HCT116 (cell line): ENCODE results near the gene CACNB3. TPM values are rescaled to one million over a fixed set of nuclear protein-coding genes. Genes with fewer than 3 reads are reported as not detected.

Source experiments
- ATAC-seq: fragments of 200-7000 bp; cut with Tn5 transposase; 2 replicates; pipeline ENCODE4 v1.9.1; 2020; ENCODE audit warnings: mild to moderate bottlenecking, moderate library complexity
- BruUV-seq: library from RNA; stranded (reverse); fragments of 400-500 nt; replicated peaks from 2 replicates; lab custom pipeline; 2021; lab: Mats Ljungman, UMichigan
- CTCF ChIA-PET: fragments of 300-600 bp; sonication (Branson Sonifier 250); formaldehyde crosslinking; loops from one replicate; lab custom pipeline; 2021; ENCODE audit warnings: antibody characterized with exemption; lab: Charles Lee
- POLR2A ChIA-PET: fragments of 300-600, 350-600 bp; sonication (Branson Sonifier 250); formaldehyde crosslinking; loops from one replicate; lab custom pipeline; 2021; ENCODE audit warnings: antibody characterized with exemption; lab: Charles Lee
- RAD21 ChIA-PET, 2 experiments: fragments of 300-600 bp; sonication (Branson Sonifier 250); formaldehyde crosslinking; loops; one replicate each; lab custom pipeline; 2023; ENCODE audit warnings: low total read pairs in 2 of 2; ENCODE audit not compliant: uncharacterized antibody in 2 of 2, unreplicated experiment in 2 of 2, low non-redundant PET in 1 of 2; lab: Charles Lee
- DNase-seq: peaks from one replicate; pipeline ENCODE4 v3.0.0-alpha.2; 2010; ENCODE audit warnings: low read depth, low spot score
- H2AFZ ChIP-seq: fragments of 200-600 bp; shearing (Covaris generic), sonication (generic); 2 replicates; pipeline ENCODE4 v1.6.1; 2017; ENCODE audit warnings: low read depth, mixed run types, mixed read lengths, antibody characterized with exemption, low read length; ENCODE audit not compliant: poor library complexity, severe bottlenecking
- H3K27ac ChIP-seq: 2 replicates; pipeline ENCODE4 v1.5.1; 2012; ENCODE audit warnings: low read depth, low read length
- H3K27me3 ChIP-seq: fragments of 200-600 bp; sonication (generic); 2 replicates; pipeline ENCODE4 v1.6.1; 2016; ENCODE audit warnings: mixed run types, low read length, mixed read lengths; ENCODE audit not compliant: insufficient read depth
- H3K36me3 ChIP-seq, 2 experiments: fragments of 200-500 bp in 1 of 2; fragments of 200-600 bp in 1 of 2; sonication (Bioruptor generic) in 1 of 2; sonication (generic) in 1 of 2; 2 replicates each; pipeline versions ENCODE4 v1.5.1 to v1.6.1; 2014 to 2016; ENCODE audit warnings: low read length in 2 of 2, inconsistent platforms in 1 of 2, mixed read lengths in 1 of 2, mixed run types in 1 of 2; ENCODE audit not compliant: insufficient read depth in 2 of 2, control insufficient read depth in 1 of 2
- H3K4me1 ChIP-seq, 2 experiments: fragments of 200-600 bp in 1 of 2; sonication (generic) in 1 of 2; 2 replicates each; pipeline versions ENCODE4 v1.5.1 to v1.6.1; 2012 to 2017; ENCODE audit warnings: low read length in 2 of 2, inconsistent platforms in 1 of 2, mild to moderate bottlenecking in 1 of 2, mixed read lengths in 1 of 2, mixed run types in 1 of 2, moderate library complexity in 1 of 2; ENCODE audit not compliant: insufficient read depth in 2 of 2, control insufficient read depth in 1 of 2
- H3K4me2 ChIP-seq: fragments of 200-600 bp; sonication (generic); 2 replicates; pipeline ENCODE4 v1.6.1; 2017; ENCODE audit warnings: mixed run types, low read length, mixed read lengths
- H3K4me3 ChIP-seq, 2 experiments: fragments of 200-600 bp in 1 of 2; sonication (generic) in 1 of 2; replicated peaks in 1 of 2; 2 replicates each; pipeline ENCODE4 v1.5.1; 2011 to 2016; ENCODE audit warnings: low read length in 2 of 2, control low read depth in 1 of 2, low read depth in 1 of 2, mild to moderate bottlenecking in 1 of 2, mixed read lengths in 1 of 2, mixed run types in 1 of 2
- H3K79me2 ChIP-seq: fragments of 200-600 bp; sonication (generic); 2 replicates; pipeline ENCODE4 v1.6.1; 2017; ENCODE audit warnings: mild to moderate bottlenecking, mixed run types, low read length, moderate library complexity, mixed read lengths; ENCODE audit not compliant: insufficient read depth
- H3K9ac ChIP-seq: fragments of 200-600 bp; sonication (generic); 2 replicates; pipeline ENCODE4 v1.6.1; 2016; ENCODE audit warnings: low read length, mixed read lengths
- H3K9me2 ChIP-seq: fragments of 200-600 bp; sonication (generic), shearing (Covaris generic); 2 replicates; pipeline ENCODE4 v1.6.1; 2017; ENCODE audit warnings: mixed run types, mild to moderate bottlenecking, moderate library complexity; ENCODE audit not compliant: insufficient read depth
- H3K9me3 ChIP-seq, 2 experiments: fragments of 200-500 bp in 1 of 2; fragments of 200-600 bp in 1 of 2; sonication (Bioruptor generic) in 1 of 2; sonication (generic) in 1 of 2; 2 replicates each; pipeline ENCODE4 v1.6.1; 2014 to 2017; ENCODE audit warnings: low read length in 2 of 2, mixed read lengths in 2 of 2, inconsistent platforms in 1 of 2, low read depth in 1 of 2, mild to moderate bottlenecking in 1 of 2, mixed run types in 1 of 2, moderate library complexity in 1 of 2; ENCODE audit not compliant: control insufficient read depth in 1 of 2, insufficient read depth in 1 of 2
- H4K20me1 ChIP-seq: fragments of 200-600 bp; sonication (generic), shearing (Covaris generic); 2 replicates; pipeline ENCODE4 v1.6.1; 2017; ENCODE audit warnings: mixed run types, mild to moderate bottlenecking, moderate library complexity; ENCODE audit not compliant: insufficient read depth
- ELF1 ChIP-seq: IDR thresholded peaks from 2 replicates; pipeline ENCODE4 v1.6.1; 2012; ENCODE audit warnings: low read depth, borderline replicate concordance
- EZH2 ChIP-seq: fragments of 200-600 bp; sonication (generic); IDR thresholded peaks from 2 replicates; pipeline ENCODE4 v1.6.1; 2017; ENCODE audit warnings: antibody characterized with exemption, mixed run types
- JUND ChIP-seq: IDR thresholded peaks from 2 replicates; pipeline ENCODE4 v1.6.1; 2012
- MAX ChIP-seq: IDR thresholded peaks from 2 replicates; pipeline ENCODE4 v1.6.1; 2012
- REST ChIP-seq: IDR thresholded peaks from 2 replicates; pipeline ENCODE4 v1.6.1; 2012; ENCODE audit warnings: low read depth
- ZFX ChIP-seq: fragments of 450-650 bp; IDR thresholded peaks from 2 replicates; pipeline ENCODE4 v1.6.1; 2017
- intact Hi-C: fragments of 100-400 bp; cut with micrococcal nuclease; formaldehyde crosslinking; loops from 2 replicates; pipeline ENCODE4 v1.10.0; 2022
- total RNA-seq: library from RNA; stranded (reverse); gene quantifications from one replicate; pipeline ENCODE4 v1.2.1, GENCODE V29; 2021; ENCODE audit not compliant: unreplicated experiment
- TF ChIP-seq, protein P1 (sequence below), 3 experiments: fragments of 200-600 bp in 1 of 3; sonication (generic) in 1 of 3; IDR thresholded peaks in 2 of 3; conservative IDR thresholded peaks in 1 of 3; 2 replicates each; pipeline ENCODE4 v1.5.1; 2012 to 2017; ENCODE audit warnings: low read depth in 2 of 3, low read length in 2 of 3, antibody characterized with exemption in 1 of 3, borderline replicate concordance in 1 of 3, control low read depth in 1 of 3, mild to moderate bottlenecking in 1 of 3, mixed read lengths in 1 of 3, mixed run types in 1 of 3, moderate library complexity in 1 of 3; ENCODE audit not compliant: insufficient read depth in 1 of 3

CACNB3 gene
- total RNA-seq, 1 experiment from 2014 or later: 22.0 TPM

DNA sequence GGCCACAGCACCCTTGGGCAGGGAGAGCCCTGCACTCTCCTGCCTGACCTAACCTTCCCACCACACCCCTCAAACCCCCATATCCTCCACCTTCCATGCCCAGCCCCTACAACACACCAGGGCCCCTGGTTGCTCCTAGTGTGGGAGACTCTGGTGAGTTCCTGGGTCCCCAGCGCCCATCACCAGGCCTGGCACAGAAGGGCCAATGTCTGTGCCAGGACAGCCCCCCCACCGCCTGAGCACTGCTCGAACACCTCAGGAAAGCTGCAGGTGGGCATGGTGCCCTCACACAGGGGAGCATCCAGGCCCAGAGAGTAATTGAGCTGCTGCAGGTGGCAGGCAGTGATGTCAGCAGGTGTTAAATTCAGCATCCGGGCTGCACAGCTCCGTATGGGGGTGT lies 44.6 kb upstream of the CACNB3 start (continued):
- no peak for TF ChIP-seq MAX
- no peak for TF ChIP-seq ZFX

GRCh38 chr12:48774516-48774915 lies 43.8 kb upstream of the CACNB3 start:
- Histone ChIP-seq H3K27me3 (no peaks in the 10 kb centered on the region), H3K9me3 (no peaks in the 10 kb centered on the region), H3K36me3 (peaks cover 14 to 22% of the 10 kb centered on the region in 2 experiments; a peak in 3 of 4 replicates), H3K4me3 (no peak overlapping the region), H3K9ac (no peak overlapping the region), H3K9me2 (no peaks in the 10 kb centered on the region), H3K4me1 (no peaks in the 10 kb centered on the region), H3K4me2 (no peak overlapping the region), H2AFZ (no peak overlapping the region), H3K27ac (no peak overlapping the region), H4K20me1 (no peaks in the 10 kb centered on the region), H3K79me2 (no peaks in the 10 kb centered on the region)
- TF ChIP-seq REST (no peak), EZH2 (no peak), ELF1 (no peak), JUND (no peak)
- TF ChIP-seq, protein P1, sequence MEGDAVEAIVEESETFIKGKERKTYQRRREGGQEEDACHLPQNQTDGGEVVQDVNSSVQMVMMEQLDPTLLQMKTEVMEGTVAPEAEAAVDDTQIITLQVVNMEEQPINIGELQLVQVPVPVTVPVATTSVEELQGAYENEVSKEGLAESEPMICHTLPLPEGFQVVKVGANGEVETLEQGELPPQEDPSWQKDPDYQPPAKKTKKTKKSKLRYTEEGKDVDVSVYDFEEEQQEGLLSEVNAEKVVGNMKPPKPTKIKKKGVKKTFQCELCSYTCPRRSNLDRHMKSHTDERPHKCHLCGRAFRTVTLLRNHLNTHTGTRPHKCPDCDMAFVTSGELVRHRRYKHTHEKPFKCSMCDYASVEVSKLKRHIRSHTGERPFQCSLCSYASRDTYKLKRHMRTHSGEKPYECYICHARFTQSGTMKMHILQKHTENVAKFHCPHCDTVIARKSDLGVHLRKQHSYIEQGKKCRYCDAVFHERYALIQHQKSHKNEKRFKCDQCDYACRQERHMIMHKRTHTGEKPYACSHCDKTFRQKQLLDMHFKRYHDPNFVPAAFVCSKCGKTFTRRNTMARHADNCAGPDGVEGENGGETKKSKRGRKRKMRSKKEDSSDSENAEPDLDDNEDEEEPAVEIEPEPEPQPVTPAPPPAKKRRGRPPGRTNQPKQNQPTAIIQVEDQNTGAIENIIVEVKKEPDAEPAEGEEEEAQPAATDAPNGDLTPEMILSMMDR (IDR thresholded peaks at IDR 0.05 in 2 of 3, conservative IDR thresholded peaks at IDR 0.05 in 1 of 3; ENCODE audit: borderline replicate concordance in 1 of 3, insufficient read depth in 1 of 3, low read depth in 2 of 3, low read length in 2 of 3): no peak
- ChIA-PET POLR2A (no interaction called here), RAD21 (no interaction called here), CTCF (no interaction called here)
- DNase-seq (no peak), ATAC-seq (no peak)
- BruUV-seq: no TSS peak
- intact Hi-C loops: no loop called here
